Stimulated activated CD4-positive, alpha-beta T cell treated with anti-CD3 and anti-CD28 coated beads, Interleukin-1b, Interleukin-23, amount 100 ng/mL, for 1 hour (primary cell): ENCODE results near the gene MRRF.
"Not testable (repeated sequence)": the region's sequence is repeated elsewhere in the genome, so short reads cannot be mapped to it uniquely, and the experiment has no call there.

Experiments
- DNase-seq, 2 donors: peaks; one replicate each; pipeline ENCODE4 v3.0.0-alpha.2; 2020; ENCODE audit warnings: low read depth in 2 of 2

Gene MRRF

GRCh38 chr9:122276096-122276495 is 11.4 kb downstream of the MRRF start:
- DNase-seq: no peak

DNA sequence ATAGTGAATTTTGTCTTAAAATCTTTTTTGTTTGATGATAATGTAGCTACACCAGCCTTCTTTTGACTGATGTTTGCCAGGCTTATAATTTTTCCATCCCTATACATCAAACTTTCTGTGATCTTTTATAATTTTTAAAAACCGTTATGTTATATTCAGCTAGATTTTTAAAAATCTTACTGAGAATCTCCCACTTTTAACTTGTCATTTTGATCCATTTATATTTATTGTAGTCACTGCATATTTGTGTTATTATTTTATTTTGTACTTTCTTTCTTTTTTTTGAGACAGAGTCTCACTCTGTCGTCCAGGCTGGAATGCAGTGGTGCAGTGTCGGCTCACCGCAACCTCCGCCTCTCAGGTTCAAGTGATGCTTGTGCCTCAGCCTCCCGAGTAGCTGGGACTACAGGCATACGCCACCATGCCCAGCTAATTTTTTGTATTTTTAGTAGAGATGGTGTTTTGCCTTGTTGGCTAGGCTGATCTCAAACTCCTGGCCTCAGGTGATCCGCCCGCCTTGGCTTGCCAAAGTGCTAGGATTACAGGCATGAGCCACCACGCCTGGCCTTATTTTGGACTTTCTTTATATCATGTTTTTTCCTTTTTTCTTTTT is 12.7 kb downstream of the MRRF start:
- DNase-seq: no peak

- no peak for DNase-seq
These were observed 16.7 kb downstream of the MRRF start for GRCh38 chr9:122281368-122281767.

GRCh38 chr9:122286764-122287163 is 22.1 kb downstream of the MRRF start:
- no peak for DNase-seq

DNA sequence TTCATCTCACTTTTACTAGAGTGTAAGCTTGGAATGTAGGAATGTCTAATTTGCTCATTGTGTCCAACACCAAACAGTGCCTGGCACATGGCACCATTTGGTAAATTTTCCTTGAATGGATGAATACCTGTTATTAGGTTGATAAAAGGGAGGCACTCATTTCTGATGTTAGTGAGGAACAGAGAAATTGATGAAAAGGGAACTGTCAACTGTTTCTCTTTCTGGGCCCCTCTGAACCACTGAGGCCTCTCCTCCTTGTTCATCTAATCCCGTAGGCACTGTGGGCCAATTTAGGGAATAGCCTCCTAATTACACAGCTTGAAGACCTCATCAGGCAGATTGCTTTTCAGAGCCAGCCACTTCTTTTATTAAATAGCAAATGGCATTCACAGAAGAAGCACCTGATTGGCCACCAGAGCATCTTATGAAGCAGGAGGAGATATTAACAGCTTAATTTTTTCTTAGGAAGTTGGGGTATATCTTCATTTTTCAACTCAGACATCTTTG is 22.6 kb downstream of the MRRF start:
- no peak for DNase-seq

- DNase-seq: no peak
These were observed 26.8 kb downstream of the MRRF start for GRCh38 chr9:122291458-122291857.

DNA sequence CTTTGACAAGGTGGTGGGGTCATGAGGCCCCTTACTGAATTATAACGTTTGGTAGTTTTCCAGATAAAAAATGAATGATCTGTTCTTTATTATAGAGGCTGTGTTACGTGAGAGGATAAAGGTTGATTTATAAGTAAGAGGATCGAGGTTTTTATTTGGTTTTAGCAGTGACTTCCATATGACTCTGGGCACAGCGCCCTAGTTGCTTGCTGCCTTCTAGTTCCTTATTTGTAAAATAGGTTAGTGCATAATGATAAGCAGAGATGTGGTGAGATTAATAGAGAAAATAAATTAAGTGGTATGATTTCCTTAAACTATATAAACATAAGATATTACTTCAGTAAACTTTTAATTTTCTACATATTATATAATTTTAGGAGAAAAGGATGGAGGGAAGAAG is 29.8 kb downstream of the MRRF start:
- no peak for DNase-seq

- no peak for DNase-seq
These were observed 32.8 kb downstream of the MRRF start for GRCh38 chr9:122297512-122297911.

- no peak for DNase-seq
These were observed 37.8 kb downstream of the MRRF start for GRCh38 chr9:122302237-122303093.

DNA sequence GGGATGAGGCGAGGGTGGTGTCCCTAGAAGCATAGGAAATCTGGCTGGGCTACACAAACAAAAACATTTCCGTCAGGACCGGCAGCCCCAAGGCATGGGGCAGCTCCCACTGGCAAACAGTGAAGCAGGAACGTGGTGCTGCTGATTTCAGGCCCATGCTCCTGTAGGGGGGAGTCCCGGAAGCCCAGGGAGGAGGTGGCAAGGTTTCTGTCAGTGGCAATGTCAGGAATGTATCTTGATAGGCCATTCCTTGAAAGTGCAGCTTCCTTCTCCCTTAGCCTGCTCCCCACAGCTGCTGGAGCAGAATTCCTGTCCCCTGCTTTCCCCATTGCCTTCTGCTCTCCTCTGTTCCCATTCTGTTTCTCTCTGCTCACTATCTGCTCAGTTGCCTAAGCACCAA is 42.4 kb downstream of the MRRF start:
- DNase-seq: no peak

DNA sequence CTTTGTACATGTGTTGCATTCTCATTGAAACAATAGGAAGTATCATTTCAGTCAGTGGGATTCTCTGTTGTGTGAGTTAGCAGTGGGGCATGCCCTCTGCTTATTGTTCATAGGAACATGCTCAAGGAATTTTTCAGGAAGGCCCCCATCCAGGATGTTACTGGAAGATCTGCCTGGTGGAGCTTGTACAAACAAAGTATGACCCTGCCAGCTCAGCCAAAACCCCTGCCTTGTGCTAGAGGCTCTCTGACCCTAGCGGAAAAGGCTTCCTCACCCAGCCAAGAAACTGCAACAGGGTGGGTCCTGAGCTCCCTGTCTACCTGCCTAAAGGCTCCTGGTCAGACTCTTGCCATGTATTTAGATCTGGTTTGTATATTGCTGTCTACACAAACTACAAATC is 43.2 kb downstream of the MRRF start:
- no peak for DNase-seq

- no peak for DNase-seq
These were observed 45.2 kb downstream of the MRRF start for GRCh38 chr9:122309861-122310260.

DNA sequence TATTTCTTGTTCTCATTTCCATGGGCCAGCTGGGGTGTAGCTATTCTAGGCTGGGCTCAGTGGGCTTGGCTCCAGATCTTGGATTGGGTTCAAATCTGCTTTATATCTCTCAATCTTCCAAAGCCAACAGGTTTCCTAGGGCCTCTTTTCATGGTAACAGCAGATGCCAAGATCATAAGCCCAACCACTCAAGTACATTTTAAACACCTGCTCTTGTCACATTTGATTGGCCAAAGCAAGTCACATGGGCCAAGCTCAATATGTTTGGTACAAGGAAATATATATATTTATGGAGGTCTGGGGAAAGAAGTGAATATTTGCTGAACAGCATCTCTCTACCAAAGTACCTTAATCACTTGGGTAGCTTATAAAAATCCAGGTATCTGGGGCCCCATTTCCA is 49.5 kb downstream of the MRRF start:
- no peak for DNase-seq

DNA sequence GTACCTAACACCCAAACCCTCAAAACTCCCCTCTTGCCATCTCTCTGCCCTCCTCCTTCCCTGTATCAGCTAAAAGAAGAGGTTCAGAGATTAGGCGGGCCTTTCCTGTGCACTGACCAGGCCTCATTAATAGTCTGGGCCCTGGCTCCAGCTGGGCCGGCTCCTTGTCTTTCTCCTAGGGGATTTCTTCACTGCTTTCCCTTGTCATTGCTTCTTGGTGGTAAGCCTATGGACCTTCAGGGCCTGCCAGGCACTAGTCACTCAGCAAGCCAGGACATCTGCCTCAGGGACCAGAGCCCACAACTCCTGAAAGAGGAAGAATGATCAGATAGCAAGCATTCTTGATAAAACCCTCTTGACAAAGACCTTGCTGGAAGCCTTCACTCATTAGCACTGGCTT is 50.9 kb downstream of the MRRF start:
- no peak for DNase-seq

DNA sequence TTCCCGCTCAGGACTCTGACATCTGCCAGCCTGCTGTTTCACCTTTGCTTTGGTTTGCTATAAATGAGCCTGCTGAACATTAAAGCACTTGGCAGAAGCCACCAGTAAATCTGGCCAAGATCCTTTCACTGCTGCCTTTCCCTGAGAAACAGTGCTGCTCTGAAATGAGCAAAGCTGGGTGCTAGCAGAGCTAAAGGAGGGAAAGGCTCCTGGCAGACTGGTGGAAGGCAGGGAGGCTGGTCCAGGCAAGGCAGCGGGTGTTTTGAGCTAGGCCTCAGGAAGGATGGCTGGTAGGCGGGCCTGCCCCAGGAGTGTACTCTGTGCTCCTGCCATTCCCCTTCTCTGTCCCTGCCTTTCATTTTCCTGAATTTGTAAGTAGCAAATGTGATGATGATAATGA is 53.6 kb downstream of the MRRF start:
- no peak for DNase-seq

GRCh38 chr9:122320413-122320881 is 55.8 kb downstream of the MRRF start:
- no peak for DNase-seq

GRCh38 chr9:122322553-122322952 is 57.9 kb downstream of the MRRF start:
- DNase-seq: no peak

GRCh38 chr9:122324665-122325064 is 60.0 kb downstream of the MRRF start:
- not testable (repeated sequence) for DNase-seq

DNA sequence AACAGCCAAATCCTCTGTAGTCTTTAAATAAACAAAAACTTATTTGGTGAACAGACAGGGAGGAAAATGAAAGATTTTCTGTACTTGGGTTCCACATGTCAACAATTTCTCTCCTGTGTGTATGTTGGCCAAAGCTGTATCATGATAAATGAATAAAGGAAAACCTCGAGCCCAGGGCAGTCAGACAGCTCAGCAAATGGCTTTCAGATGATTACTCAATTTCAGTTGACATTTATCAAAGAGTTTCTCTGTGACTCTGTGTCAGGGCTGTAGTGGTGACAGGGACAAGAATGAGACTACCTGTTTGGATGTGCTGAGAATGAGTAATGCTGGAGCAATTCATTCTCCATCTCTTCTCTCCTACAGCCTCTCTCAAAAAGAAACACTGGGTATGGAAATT is 60.4 kb downstream of the MRRF start:
- DNase-seq: no peak

DNA sequence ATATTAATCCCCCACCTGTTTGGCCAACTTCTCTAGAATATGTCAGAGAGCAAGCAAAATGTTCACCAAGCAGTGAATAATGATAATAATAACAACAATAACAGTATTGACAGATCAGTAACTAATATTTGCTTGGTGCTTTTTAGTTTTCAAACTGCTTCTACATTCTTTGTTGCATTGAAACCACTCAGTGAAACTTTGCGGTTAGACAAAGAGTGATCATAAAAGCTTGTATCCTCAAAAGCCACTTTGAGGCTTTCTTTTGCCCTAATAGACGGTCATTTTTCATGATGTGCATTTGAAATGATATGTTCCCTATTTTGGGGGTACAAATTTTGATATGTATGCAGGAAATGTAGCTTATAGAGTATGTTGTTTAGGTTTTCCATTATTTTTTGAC is 62.5 kb downstream of the MRRF start:
- DNase-seq: no peak

GRCh38 chr9:122329597-122329996 is 64.9 kb downstream of the MRRF start:
- no peak for DNase-seq

DNA sequence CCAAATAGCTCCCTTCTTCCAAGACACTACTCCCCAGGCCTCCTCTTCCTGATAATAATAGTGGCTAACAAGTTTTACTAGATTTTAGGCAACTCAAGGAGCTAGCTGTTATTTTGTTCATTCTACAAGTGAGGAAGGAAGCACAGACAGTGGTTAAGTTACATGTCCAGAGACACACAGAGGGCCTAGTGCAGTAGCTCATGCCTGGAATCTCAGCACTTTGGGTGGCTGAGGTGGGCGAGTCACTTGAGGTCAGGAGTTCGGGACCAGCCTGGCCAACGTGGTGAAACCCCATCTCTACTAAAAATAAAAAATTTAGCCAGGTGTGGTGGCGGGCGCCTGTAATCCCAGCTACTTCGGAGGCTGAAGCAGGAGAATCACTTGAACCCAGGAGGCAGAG is 65.8 kb downstream of the MRRF start:
- DNase-seq: not testable (repeated sequence)

DNA sequence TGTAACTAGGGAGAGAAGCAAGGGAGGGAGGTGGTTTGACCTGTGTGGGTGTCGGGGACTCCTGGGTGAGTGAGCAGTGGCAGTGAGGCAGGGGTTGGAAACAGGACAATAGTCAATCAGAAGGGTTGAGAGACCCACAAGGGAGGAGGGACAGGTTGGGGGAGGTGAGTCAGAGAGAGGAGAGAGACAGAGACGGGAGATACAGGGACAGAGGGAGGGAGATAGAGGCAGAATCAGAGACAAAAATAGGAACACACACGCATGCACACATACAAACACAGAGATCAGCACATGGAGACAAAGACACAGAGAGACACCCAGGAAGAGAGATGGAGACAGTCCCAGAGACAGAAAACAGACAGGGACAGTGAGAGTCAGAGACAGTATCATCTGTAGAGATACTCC is 66.8 kb downstream of the MRRF start:
- DNase-seq: no peak
